LNCAP (cell line): ENCODE measurements around the gene DENND2D.

ENCODE experiments used
- TF ChIP-seq, protein P1 (sequence below): fragments of 450-650 bp; IDR thresholded peaks from 2 replicates; pipeline ENCODE4 v1.5.1; 2017; ENCODE audit warnings: mild to moderate bottlenecking

DENND2D gene

GRCh38 chr1:111154021-111154999, 46.1 kb downstream of the DENND2D start:
- TF ChIP-seq, protein P1, sequence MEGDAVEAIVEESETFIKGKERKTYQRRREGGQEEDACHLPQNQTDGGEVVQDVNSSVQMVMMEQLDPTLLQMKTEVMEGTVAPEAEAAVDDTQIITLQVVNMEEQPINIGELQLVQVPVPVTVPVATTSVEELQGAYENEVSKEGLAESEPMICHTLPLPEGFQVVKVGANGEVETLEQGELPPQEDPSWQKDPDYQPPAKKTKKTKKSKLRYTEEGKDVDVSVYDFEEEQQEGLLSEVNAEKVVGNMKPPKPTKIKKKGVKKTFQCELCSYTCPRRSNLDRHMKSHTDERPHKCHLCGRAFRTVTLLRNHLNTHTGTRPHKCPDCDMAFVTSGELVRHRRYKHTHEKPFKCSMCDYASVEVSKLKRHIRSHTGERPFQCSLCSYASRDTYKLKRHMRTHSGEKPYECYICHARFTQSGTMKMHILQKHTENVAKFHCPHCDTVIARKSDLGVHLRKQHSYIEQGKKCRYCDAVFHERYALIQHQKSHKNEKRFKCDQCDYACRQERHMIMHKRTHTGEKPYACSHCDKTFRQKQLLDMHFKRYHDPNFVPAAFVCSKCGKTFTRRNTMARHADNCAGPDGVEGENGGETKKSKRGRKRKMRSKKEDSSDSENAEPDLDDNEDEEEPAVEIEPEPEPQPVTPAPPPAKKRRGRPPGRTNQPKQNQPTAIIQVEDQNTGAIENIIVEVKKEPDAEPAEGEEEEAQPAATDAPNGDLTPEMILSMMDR, result no peak

GRCh38 chr1:111151838-111152237, 48.6 kb downstream of the DENND2D start:
- TF ChIP-seq, protein P1, result no peak

DNA sequence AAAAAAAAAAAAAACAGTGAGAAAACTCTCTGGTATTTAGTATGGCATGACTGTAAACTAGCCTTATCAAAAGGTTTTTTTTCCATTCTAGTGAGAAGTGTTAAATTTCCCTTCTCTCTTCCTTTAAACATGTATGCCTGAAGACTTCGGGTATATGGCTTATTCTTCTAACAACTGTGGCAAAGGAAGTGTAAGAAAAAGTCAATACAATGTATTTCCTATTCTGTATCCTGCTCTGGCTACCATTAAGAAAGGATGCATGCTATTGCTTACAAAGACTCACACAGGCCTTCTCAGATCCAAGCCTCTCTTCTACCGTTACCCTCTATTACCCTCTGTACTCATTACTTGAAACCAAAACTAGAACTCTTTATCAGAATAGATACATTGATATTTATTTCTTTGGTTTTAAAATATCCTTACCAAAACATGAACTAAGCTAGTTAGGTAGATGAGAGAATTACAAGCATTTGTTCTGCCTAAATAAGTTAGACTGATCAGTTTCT, 52.0 kb downstream of the DENND2D start:
- TF ChIP-seq, protein P1, result no peak

- TF ChIP-seq, protein P1, result no peak
These were observed 52.5 kb downstream of the DENND2D start for GRCh38 chr1:111147948-111148347.

DNA sequence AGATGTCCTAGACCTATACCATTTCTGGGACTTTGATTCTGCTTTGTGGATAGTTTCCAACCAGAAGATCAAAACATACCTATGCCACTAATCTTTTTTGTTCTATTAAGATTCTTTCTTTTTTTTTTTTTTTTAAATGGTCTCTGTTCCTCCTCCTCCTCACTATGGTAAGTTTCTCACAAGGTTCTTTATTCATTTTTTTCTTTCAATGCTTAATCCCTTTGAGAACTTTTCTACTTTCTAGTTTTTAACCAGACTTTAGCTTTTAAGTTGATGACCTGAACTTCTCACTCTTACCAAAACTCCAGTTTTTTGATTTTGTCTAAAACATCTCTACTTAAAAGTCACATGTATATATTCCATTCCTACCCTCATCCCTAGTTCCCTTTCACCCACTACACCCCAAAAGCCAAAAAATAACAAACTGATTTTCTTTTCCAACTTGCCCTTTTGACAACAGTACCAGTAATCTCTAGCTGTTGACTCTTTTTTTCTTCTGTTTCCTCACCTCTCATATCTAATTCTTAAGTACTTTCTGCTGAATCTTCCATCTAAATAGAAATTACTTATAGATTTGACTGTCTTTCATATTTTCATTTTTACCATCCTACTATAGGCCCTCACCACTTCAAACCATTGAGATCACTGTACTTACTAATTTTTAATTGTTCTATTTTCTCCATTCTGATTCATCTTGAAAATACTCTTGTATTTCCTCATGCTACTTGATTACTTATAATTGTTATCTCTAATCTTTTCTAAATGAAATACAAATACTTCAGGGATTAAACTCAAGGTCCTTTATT, 54.3 kb downstream of the DENND2D start:
- TF ChIP-seq, protein P1, result no peak

DNA sequence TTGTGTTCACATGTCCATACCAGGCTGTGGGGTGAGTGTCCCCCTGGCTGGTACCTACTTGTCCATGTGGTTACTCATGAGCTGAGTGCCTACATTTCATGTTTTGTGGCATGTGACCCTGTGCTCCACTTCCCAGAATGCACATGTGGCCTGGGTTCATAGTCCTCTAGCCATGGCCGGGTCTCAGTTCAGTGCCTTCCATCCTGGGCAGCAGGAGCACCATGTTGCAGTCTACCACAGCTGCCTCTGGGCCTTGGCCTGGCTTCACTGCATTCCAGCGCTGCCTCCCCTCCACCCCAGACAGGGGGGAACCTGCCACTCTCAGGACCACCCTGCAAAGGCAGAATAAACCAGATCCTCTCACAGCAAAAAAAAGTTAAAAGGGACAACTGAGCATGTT, 54.9 kb downstream of the DENND2D start:
- TF ChIP-seq, protein P1, result no peak

DNA sequence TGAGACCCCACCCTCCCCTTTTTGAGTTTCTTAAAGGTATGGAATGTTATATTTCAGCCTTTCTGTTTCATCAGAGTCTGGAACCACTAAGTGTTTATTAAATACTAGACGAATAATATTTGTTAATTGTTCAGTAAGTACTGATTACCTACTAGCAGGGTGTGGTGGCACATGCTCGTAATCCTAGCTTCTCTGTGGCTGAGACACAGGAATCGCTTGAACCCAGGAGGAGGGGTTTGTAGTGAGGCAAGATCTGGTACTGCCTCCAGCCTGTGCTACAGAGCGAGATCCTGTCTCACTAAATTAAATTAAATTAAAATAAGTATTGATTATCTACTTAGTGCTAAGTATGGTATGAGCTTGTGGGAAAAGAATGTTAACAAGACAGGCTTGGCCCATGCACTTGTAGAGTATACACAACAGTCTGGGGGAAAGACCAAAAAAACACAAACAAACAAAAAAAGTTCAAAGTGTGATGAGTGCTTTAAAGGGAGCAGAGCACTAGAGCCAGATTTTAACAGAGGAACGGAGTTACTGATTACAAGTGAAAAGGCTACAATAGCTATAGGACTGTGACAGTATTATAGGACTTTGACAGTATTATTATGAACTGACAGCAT, 58.0 kb downstream of the DENND2D start:
- TF ChIP-seq, protein P1, result no peak
